GM18520 (cell line): ENCODE measurements around the gene RET.

ENCODE experiments used
- ATAC-seq: cut with Tn5 transposase; IDR thresholded peaks from one replicate; pipeline ENCODE4 v1.9.1; 2021; ENCODE audit not compliant: unreplicated experiment

RET gene

GRCh38 chr10:43119416-43120115 lies 42.7 kb downstream of the RET start:
- no peak for ATAC-seq

- no peak for ATAC-seq
Observed at GRCh38 chr10:43120116-43120928, 43.5 kb downstream of the RET start.

- ATAC-seq: peak; percentile 96
Observed at GRCh38 chr10:43120929-43121314, 44.1 kb downstream of the RET start.

- no peak for ATAC-seq
Observed at GRCh38 chr10:43121444-43121843, 44.6 kb downstream of the RET start.

- ATAC-seq: no peak
Observed at GRCh38 chr10:43122096-43122495, 45.2 kb downstream of the RET start.

GRCh38 chr10:43122826-43123225 lies 46.0 kb downstream of the RET start:
- ATAC-seq: no peak

- ATAC-seq: no peak
Observed at GRCh38 chr10:43123361-43124093, 46.7 kb downstream of the RET start.

- no peak for ATAC-seq
Observed at GRCh38 chr10:43124094-43124521, 47.2 kb downstream of the RET start.

- ATAC-seq: no peak
Observed at GRCh38 chr10:43124574-43125273, 47.9 kb downstream of the RET start.

GRCh38 chr10:43125274-43125845 lies 48.5 kb downstream of the RET start:
- no peak for ATAC-seq

- no peak for ATAC-seq
Observed at GRCh38 chr10:43125881-43126731, 49.2 kb downstream of the RET start.

GRCh38 chr10:43126759-43127424 lies 50.0 kb downstream of the RET start:
- no peak for ATAC-seq

- ATAC-seq: no peak
Observed at GRCh38 chr10:43127442-43127841, 50.6 kb downstream of the RET start.

- no peak for ATAC-seq
Observed at GRCh38 chr10:43128331-43128730, 51.5 kb downstream of the RET start.

GRCh38 chr10:43128958-43129706 lies 52.3 kb downstream of the RET start:
- ATAC-seq: peak; percentile 75

- no peak for ATAC-seq
Observed at GRCh38 chr10:43130770-43131171, 53.9 kb downstream of the RET start.

- ATAC-seq: no peak
Observed at GRCh38 chr10:43131256-43131655, 54.4 kb downstream of the RET start.

- ATAC-seq: no peak
Observed at GRCh38 chr10:43131906-43132305, 55.0 kb downstream of the RET start.
